NCI-H226 (cell line): Measurements from ENCODE around the gene TXNDC8.

Experiments used
- DNase-seq: peaks from one replicate; pipeline ENCODE4 v3.0.0-alpha.2; 2015

TXNDC8 gene

GRCh38 chr9:110276781-110277180 is 60.9 kb downstream of the TXNDC8 start:
- DNase-seq = no peak

- peak; percentile 59 for DNase-seq
These were observed 67.3 kb downstream of the TXNDC8 start for GRCh38 chr9:110270211-110270995.

GRCh38 chr9:110266795-110267194 is 70.9 kb downstream of the TXNDC8 start:
- DNase-seq = peak; percentile 81

DNA sequence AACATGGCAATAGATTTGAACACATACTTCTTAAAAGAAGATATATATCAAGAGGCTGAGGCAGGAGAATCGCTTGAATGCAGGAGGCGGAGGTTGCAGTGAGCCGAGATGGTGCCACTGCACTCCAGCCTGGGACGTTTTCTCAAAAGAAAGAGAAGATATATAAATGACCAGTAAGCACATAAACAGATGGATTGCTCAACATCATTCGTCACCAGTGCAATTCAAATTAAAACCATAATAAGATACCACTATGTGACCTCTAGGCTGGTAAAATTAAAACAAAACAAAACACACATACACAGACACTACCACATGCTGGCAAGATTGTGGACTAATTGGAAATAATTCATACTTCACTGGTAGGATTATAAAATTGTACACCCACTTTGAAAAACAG is 76.0 kb downstream of the TXNDC8 start:
- DNase-seq = no peak

DNA sequence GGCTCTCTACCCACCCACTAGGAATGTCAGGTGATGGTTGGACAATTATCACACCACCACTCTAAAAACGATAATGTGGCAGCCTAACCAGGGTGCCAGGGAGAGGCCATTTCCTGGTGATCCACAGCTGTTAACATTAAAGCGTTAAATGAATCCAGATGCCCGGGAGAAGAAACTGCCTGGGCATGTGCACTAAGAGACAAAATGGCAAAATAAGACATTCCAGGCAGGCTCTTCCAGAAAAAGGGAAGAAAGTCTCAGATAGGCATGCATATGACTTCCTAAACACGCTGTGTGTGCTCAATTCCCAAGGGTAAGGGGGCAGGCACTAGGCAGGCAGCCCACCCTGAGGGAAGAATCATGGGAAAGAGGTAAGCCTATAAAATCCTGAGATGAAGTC is 76.8 kb downstream of the TXNDC8 start:
- DNase-seq = no peak

DNA sequence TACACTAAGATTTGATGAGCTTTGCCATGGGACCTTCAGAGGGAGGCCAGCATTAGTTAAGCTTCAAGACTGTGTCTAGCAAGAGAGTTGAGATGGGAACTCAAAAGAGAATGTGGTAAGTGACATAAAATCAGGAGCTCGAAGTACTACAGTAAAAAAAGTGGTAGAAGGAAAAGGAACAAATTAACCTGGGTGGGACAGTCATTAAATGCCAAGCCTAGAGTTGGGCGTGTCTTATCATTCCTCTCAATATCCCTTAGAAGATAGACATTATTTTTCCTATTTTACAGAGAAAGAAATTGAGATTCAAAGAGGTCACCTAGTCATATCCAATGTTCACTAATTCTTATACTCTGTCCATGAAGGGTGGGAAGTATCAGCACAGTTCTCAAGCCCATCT is 78.1 kb downstream of the TXNDC8 start:
- DNase-seq = no peak

DNA sequence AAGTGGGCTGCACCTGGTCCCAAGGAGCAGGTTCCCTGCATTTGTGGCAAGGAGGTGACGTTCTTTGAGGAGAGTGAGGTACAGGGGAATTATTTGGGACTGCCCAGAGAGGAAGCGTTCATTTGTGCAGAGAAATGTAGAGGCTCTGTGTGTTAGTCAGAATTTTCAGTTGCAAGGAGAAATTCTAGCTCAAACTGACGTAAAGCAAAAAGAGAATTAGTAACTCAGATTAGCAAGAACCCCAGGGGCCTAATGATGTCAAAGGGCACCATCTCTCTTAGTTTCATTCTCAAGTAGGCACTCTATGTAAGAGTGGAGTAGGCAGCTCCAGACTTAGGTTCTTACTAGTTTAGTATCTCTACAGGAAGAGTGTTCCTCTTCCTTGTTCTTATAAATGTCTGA is 79.0 kb downstream of the TXNDC8 start:
- DNase-seq = no peak

GRCh38 chr9:110257956-110258355 is 79.7 kb downstream of the TXNDC8 start:
- no peak for DNase-seq

DNA sequence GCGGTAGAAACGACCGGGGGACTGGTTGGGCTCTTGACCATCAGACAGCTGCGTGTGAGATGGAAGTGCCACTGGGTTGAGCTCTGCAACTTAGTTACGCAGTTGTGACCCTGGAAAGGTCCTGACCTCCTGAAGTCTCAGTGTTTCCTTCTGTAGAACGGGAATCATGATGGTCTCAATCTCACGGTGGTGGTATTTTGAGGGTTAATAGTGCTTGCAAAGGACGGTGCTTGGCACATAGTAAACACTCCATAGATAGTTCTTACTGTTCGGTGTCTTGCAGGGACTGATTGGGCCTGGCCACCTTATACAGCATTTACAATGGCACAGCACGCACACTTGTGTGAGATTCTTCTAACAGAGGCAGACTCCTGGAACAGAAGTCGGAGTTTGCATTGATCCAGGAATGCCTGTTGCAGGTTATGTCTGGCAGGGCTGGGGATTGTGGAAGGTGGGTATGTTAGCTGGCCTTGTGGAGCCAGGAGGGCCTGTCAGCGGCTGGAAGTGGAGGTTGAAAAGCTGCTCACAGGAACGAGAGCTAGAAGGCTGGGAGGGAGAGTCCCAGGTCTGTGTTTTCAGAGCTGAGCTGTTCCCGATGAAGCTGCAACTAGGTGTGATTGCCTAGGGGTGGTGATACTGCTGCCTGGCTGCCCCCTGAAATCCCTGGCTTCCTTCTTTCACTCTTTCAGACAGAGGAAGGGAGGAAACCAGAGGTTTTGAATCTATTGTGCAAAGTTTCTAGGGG is 80.4 kb downstream of the TXNDC8 start:
- no peak for DNase-seq

- peak; percentile 81 for DNase-seq
These were observed 81.1 kb downstream of the TXNDC8 start, which contains the start of gene TXN for GRCh38 chr9:110256380-110257096. TXN (minus strand) TSS chr9:110256507; CDS start chr9:110256435, 72 bp downstream.

DNA sequence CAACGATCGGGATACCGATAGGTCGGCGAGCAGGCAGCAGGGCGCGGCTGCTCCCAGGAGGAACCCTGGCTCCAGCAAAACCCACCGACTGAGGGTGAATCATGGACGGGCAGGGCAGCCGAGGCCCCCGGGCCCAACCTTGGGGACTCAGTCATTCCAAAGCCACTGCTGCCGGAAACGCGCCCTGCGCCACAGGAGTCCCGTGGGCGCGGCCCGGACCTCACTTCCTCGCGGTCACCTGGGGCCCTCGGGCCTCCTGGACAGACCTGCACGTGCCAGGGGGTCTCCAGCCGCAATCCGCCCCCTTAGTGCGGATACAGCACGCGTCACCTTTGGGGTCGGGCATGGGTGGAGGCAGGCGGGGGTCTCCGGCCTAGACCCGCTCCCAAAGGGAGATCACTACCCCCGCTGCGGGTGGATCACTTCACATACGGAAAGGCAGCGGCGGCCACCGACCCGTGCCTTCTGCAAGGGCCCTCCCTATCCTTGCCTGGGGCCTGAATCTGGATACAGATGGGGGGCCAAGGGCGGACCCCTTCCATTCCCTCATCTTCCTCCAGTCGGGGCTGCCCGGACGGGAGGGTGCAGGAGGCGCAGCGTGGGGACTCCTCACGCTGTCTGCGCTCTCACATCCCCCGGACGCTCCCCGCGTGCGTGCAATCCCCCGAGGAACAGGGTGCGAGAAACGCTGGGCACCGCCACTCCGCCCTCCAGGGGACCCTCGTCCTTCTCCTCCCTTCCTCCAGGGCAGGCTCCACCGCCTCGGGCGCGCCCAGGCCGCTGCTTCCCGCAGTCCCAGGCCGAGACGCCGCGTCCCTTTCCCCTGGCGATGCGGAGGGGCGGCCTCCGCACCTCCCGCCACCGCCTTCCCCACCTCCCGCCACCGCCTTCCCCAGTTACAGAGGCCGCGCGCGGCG is 81.9 kb downstream of the TXNDC8 start:
- DNase-seq = peak; percentile 33

GRCh38 chr9:110255034-110255462 is 82.6 kb downstream of the TXNDC8 start:
- DNase-seq = no peak

DNA sequence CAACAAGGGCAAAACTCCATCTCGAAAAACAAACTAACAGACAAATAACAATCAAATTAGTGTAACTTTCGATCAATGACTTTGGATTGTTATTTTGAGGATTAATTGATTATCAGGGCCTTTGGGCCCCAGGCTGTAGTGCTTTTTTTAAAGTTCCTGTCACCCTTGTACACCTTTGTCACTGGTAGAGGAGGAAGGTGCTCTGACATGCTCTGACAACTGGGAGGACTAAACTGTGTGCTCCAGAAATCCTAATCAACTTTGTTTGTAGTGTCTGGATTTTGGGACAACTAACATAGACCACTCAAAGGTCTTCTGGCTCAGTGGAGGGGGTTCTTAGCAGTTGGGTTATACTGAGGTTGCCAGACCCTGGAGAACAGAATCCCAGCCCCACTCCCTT is 83.2 kb downstream of the TXNDC8 start:
- DNase-seq = no peak
